ENCODE data around the gene PARP11.

PARP11 gene

DNA sequence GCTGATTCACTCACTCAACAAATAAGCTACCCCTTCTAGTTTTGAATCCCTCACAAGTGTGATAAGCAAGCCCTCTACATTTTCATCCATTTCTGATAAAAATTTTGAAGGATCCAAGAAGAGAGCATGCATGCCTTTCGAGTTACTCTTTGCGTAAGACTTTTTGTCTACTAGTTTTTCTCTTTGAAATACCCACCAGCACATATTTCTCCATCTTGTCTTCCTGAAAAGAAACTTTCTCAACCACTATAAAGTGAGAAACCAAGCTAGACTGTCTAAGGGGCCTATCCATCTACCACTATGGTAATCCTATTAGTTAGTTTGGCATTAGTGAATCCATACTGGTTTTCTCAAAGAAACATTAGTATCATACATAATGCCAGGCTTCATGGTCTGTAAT lies 56.9 kb downstream of the PARP11 start:
- DNase-seq = no peak

DNA sequence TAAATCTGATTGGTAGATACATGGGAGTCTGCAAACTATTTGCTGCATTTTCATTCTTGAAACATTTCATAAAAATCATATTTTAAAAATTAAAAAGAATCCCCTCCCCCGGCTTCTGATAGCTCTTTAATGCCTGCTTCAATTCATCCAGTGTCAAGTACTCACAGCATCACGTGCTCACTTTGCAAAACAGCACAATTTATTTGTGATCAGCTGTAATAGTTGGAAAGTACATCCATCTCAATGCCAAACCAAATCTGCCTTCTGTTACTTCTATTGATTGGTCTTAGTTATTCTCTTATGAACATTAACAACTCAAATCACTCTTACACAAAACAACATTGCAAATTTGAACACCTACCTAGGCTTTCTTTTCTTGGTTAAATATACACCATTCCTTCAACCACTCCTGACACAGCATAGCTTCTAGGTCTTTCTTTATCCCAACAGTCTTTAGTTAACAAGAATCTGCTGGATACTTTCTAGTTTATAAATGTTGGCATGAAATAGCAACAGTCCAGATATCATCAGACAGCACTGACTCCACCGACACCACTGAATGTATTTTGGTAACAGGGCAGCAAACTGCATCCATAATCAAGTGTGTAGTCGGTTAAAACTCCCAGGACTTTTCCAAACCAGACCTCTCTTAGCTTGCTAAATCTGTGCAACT lies 58.0 kb downstream of the PARP11 start:
- no peak for DNase-seq

DNA sequence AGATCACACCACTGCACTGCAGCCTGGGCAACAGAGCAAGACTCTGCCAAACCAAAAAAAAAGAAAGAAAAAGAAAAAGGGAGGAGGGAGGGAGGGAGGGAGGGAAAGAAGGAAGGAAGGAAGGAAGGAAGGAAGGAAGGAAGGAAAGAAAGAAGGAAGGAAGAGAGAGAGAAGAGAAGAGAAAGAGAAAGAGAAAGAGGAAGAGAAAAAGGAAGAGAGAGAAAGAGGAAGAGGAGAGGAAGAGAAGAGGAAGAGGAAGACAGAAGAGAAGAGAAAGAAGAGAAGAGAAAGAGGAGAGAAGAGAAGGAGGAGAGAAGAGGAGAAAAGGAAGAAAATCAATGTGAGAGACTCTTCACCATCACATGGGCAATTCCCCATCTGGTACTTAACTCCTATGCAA lies 62.7 kb downstream of the PARP11 start:
- DNase-seq = no peak

DNA sequence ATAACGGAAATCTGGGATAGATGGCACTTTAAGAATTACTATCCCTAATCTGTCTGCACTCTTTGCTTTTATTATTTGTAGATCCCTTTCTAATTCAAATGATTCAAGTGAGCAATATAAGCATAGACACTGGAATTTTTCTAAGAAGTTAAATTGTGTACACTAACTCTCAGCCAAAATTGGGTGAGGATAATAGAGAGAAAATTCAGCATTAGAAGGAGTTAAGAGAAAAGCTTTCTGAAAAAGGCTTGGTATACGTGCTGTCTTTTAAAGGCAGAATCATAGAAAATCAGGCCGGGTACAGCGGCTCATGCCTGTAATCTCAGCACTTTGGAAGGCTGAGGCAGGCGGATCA lies 63.2 kb downstream of the PARP11 start:
- no peak for DNase-seq

DNA sequence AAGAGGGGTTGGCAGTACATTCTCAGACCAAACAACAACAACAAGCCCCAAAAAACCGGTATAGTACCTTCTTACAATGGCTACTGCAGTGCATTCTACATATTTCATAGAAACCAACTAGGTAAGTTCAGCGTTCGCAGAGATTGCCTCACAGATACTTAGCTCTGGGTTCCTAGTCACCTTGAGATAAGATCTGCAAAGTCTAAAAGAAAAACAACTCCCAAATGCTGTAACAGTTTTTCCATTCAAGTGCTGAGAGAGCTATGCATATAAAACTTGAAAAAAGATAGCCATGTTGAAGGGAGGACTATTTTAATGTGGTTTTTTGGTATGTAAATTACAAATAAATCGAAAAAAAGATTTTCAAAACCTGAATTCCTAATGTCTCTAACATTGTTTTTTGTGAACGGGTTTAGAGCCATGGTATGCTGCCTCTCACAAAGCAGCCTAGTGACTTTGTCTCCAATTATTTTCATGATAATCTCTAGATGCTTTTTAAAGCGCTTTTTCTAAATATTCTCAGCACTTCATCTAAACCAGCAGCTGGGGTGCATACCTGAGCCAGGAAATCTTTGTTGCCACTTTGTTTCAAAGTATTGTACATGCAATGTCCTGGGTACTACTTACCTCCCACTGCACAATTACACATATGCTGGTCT lies 63.7 kb downstream of the PARP11 start:
- DNase-seq = no peak

DNA sequence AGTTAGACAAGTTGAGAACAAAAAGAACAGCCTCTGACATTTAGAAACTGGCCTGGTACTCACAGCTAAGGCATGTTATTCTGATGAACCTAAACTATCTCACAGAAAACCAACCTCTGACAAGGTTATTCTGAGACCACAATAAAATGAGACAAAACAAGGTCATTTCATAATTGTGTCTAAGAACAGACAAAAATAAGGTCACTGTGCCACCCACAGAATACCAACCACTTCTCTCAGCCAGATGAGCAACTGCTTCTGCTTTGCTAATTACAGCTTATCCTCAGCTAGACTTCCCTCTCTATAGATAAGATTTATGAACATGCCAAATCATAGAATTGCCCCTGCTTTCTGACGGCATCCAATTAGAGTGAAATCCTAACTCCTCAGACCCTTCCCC lies 68.1 kb downstream of the PARP11 start:
- DNase-seq = no peak

DNA sequence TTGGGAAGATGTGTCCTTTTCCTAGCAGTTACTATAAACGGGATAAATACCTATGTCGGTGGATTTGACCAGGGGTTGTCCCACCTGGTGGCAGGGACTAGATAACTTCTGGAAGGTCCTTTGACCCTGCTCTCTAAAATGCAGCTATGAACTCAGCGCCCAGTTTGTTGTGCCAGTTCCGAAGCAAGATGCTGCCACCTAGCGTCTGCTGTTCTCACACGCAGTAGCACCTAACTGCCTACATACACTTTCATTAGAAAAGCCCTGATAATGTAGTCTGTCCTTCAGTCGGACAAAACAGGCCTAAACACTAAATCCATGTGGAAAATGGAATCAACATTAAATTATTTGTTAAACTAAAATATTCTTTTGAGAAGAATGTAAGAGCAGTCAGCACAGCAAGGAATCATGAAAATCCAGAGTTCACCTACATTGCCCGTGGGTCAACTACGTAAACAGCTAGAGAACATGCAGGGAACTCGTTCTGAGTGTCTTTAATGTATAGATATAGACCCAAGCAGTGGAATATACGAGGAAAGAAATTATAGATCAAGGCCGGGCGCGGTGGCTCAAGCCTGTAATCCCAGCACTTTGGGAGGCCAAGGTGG lies 69.2 kb downstream of the PARP11 start:
- peak; percentile 79 for DNase-seq

DNA sequence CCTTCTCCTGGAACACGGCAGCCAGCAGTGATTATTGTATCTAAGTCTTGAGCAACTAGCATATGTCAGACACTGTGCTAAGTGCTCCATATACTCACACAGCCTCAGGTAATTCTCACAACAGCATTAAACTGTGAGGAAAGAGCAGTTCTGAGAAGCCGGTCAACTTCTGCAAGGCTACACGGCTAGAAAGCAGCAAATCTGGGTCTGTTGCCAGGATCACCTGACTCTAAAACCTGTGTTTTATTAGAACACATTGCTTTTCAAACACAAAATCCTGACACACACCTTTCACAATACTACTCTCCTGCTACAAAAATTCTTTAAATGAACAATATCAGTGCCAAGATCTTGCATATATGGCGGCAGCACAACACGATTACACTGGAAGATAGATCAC lies 70.5 kb downstream of the PARP11 start:
- DNase-seq = no peak

DNA sequence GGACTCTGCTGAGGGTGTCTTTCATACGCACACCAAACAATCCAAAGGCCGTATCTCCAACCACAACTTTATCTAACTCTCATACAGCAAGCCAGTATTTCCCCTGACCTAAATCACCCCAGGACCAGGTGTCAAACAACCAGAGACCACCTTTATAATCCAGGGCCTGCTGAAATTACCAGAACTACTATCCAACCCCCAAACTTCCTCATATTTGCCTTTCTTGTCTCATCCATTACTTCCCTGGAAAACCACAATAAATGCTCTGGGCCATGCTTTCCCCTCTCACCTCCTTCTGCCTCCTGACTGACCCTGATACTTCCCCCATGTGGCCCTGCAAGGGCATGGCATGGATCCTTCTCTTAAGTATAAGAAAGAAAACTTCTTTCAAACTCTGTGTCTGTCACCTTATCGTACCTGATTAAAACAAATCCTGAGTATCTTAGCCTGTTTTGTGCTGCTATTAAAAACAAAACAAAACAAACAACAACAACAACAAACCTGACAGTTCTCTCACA lies 75.6 kb downstream of the PARP11 start:
- no peak for DNase-seq

DNA sequence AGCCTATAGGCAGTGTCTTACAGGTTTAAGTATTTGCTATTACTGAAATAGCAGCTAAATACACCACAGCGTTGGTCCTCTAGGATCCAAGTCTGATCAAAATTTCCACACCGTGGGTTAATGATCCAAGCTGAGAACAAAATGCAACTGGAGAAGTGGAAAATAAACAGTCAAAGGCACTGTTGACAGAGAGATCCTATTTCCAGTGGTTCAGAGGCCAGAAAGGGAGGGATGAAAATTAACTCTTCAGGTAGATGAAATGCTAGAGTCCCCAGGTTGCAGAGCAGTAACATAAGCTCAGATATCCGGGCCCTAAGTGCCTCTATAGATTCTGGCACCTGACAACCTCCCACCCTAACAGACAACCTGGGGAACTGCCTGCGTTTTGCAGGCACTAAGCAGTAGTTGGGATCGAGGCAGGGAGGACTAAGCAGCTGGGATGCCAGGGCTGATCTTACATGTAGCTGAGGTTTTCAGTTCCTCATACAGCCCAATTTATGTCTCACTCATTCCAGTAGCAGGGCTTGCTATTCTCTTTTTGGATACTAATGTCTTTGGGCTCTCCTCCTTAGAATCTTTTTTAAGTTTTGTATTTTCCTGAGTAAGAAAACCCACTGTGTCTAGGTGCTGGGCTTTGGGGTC lies 77.6 kb downstream of the PARP11 start:
- DNase-seq = no peak

DNA sequence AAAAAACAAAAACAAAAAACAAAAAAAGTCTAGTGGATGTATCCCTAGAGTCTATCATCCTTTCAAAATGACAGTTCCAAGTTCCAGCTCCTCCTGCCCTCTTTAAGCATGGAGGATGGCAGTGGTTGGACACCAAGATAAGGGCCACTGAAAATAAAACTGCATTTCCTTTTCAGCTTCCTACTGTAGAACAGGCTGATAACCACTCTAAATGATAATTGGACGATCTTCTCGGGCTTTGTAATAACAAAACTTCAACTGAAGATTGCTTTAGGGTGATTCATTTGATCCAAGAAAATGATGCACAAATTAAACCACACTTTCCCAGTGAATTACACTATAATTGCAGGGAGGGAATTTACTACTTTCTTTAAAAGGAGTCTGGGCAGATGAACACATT lies 78.1 kb downstream of the PARP11 start:
- no peak for DNase-seq

DNA sequence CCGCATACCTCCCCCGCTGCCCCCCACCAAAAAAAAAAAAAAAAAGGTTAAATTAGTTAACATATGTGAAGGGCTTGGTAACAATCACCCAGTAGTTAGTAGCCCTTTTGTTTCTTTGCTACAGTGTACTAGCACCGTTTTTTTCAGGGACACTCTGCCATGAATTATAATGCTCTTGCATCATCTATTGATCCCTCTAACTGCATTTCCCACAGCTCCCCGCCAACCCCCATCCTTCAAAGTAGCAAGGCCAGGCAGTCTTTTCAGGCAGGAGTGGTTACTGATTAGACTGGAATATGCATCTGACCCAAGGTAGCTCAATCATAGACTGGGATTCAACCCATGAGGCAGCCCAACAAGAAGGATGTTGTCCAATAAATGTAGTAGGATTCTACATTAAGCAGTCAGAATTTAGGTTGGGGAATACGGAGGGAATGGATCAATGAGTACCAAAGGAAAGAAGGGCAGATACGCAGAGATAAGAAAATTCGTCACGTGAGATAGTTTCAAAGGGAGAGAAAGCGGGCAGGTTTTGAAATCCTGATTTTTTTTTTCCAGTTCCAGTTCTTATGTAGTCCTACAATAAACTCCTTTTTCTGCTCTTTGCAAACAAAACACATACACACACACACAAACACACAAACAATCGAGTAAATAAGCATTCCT lies 80.4 kb downstream of the PARP11 start:
- no peak for DNase-seq

DNA sequence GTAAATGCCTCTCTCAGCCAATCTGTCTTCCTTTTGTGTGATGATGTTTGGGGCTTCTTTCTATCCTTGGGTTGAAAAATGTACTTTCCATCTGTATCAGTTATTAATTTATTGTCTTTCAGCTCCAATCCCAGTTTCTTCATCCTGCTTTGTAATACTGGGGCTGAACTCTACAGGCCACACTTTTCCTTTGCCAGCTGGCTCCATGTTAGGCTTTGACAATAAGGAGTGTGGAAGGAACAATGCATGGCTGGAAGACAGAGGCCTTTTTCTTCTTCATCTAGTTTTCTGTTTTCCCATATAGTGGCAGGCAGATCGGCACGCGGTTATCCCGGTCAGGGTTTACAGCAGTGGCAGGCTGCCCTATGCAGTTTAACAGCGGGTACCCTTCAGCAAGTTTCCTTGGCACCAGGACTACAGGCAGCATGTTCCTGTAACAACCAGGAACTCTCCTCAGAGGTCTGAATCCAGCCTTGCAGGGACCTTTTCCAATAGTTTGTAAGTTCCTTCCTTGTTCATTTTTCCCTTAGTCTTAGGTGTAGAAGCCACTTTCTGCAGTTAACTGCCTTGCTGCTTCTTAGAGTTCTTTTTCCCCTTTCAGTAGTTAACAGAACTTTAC lies 81.8 kb downstream of the PARP11 start:
- no peak for DNase-seq

DNA sequence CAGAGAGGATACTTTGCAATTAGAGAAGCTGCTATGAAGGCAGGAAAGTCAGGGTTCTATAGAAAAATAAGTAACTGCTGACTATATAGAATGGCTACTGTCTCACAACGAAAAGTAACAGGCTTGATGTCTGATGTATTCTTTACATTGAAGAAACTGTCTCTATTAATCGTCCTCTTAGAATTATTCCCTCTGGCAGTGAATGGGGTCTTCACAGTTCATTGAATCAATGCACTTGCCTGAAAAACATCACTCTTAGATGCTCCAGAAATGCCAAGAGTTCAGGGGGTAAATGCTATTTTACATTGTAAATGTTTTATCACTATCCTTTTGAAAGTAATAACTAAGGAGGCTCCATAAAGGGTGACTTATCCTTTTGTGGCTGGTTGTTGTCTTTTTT lies 82.6 kb downstream of the PARP11 start:
- no peak for DNase-seq

DNA sequence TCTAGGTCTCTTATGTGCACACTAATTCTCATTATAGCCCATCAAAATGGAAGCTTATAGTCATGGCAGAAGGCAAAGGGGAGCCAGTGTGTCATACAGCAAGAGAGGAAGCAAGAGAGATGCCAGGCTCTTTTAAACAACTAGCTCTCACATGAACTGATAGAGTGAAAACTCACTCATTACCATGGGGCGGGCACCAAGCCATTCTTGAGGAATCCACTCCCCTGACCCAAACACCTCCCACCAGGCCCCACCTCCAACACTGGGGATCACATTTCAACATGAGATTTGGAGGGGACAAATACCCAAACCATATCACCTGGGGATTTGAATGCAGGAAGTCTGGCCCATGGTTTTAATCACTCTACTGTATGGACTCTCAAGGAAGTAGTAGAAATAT lies 83.4 kb downstream of the PARP11 start:
- no peak for DNase-seq

DNA sequence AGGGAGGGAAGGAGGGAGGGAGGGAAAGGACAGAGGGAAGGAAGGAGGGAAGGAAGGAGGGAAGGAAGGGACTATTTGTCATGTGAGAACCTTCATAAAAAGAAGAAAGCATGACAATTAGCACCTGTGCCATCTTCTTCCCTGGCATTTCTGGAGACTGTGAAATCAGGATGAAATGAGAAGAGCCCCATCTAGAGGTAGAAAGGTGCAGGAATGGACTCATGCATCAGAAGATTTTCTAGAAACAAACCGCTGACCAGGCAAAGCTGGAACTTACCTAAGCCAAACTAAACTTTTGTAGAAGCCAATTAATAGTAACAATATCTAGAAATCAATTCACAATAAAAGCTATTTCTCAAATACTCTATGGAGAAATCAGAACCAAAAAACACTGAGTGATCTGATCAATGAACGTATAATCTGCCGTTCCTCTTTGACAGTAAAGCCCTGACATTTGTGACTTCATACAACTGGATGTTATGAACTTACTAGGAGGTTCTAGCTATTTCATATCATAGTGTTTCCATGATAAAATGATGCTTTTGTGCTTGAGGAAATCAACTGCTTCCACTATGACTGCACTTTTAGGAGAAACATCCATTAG lies 95.9 kb downstream of the PARP11 start:
- DNase-seq = no peak

DNA sequence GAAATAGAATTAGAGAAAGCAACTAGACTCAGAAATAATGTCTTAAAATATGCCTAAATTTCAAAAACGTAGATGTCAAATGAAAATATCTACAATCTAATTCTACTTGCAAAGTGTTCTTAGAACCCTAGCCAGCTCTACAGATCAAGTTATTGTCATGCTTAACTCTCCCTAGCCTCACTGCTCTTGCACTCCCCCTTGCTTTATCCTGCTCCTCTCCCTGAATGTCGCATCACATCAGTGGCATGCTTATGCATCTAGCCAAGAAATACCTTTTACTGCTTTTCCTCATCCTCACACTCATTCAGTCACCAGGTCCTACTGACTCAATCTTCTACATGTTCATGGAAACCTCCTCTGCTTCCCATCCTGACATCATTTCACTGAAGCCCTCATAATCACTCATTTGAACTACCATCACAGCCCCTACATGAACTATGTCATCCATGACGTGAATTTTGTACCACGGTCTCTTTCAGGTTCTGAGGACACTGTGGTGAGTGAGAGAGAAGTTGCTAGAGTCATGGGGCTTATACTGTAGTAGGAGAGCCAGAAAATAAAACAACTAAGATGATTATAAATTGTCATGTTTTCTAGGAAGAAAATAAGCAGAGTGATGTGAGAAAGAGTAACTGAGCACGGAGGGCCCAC lies 97.7 kb downstream of the PARP11 start:
- no peak for DNase-seq

DNA sequence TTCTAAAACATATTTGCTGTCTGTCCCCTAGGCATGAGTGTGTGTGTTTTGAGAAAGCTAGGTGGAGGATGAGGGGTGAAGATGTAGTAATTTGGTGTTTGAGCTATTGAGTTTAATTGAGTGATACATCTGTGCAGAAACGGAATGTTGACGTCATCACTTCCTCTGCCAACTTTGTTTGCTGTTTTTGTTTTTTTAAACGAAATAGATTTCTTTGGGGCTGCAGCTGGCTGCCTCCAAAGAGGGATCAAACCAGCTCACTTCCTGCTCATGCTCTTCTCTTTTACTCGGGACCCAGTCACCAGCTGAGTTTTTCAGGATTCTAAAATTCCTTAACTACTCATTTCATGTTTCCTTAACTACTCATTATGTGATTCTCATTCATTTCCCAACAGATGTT lies 100.8 kb downstream of the PARP11 start:
- DNase-seq = no peak

DNA sequence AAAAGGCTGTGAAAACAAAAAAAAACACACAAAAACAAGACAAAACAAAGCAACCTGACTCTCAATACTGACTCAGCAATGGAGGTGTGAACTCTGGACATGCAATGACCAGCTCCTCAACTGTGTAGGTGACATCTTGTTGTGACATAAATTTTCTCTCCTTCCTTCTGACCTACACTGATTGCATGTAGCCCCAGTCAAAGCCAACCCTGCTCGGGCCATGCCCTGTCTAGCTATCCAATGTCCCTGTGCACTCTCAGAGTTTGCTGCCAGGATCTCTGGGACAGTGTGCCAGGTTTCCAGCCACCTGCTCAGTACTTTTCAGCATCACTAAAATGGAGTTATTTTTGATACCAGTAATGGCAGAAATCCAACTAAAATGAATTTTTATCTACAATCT lies 101.3 kb downstream of the PARP11 start:
- no peak for DNase-seq

DNA sequence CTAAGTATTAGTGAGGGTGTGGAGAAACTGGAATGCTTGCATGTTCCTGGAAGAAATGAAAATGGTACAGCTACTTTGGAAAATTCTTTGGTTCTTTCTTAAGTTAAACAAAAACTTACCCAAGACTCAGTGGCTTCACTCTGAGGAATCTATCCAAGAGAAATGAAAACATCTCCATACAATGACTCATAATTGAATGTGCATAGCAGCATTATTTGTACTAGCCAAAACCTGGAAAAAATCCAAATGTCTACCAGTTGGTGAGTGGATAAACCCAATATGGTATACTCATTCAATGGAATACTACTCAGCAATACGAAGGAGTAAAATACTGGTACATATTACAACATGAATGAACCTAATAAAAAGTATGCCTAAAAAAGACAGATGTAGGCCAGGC lies 102.3 kb downstream of the PARP11 start:
- no peak for DNase-seq

DNA sequence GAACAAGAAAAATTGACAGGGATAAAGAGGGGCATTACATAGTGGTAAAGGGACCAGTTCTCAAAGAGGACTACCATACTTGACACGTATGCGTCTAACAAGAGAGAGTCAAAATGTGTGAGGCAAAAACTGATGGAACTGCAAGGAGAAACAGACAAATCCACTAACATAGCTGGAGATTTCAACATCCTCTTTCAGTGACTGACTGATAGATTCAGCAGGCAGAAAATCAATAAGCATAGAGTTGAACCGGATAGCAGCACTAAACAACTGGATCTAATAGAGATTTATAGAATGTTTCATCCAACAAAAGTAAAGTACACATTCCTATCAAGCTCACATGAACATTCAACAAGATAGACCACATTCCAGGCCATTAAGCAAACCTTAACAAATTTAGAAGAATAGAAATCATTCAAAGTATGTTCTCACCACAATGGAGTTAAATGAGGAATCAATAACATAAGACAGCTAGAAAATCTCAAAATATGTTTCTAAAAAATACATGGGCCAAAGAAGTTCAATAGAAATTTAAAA lies 104.2 kb downstream of the PARP11 start:
- DNase-seq = no peak

Data from stimulated activated CD4-positive, alpha-beta T cell treated with anti-CD3 and anti-CD28 coated beads, Interleukin-4, amount 100 ng/mL, for 24 hours (primary cell).